Activated gamma-delta T cell treated with anti-CD3 and anti-CD28 coated beads, Interleukin-2, amount 50 U/mL, for 16 hours (primary cell): ENCODE results near the gene MED13L.

Experiments
- DNase-seq: peaks from one replicate; pipeline ENCODE4 v3.0.0-alpha.2; 2020; ENCODE audit warnings: low read depth

The MED13L gene

GRCh38 chr12:116276652-116277466, 634 bp downstream of the MED13L start:
- DNase-seq, result peak; percentile 42

- DNase-seq, result no peak
Measured at GRCh38 chr12:116274551-116275375, 2.7 kb downstream of the MED13L start.

- no peak for DNase-seq
Measured at GRCh38 chr12:116273813-116274550, 3.5 kb downstream of the MED13L start.

GRCh38 chr12:116267948-116268347, 9.5 kb downstream of the MED13L start:
- no peak for DNase-seq

- DNase-seq, result no peak
Measured at GRCh38 chr12:116266631-116267349, 10.7 kb downstream of the MED13L start.

GRCh38 chr12:116266168-116266601, 11.3 kb downstream of the MED13L start:
- no peak for DNase-seq

- no peak for DNase-seq
Measured at GRCh38 chr12:116265351-116266147, 11.9 kb downstream of the MED13L start.

- no peak for DNase-seq
Measured at GRCh38 chr12:116264525-116265070, 12.9 kb downstream of the MED13L start.

GRCh38 chr12:116263844-116264243, 13.6 kb downstream of the MED13L start:
- no peak for DNase-seq

- no peak for DNase-seq
Measured at GRCh38 chr12:116263431-116263830, 14.1 kb downstream of the MED13L start.

GRCh38 chr12:116262741-116263140, 14.8 kb downstream of the MED13L start:
- DNase-seq, result no peak

- no peak for DNase-seq
Measured at GRCh38 chr12:116261525-116262100, 15.9 kb downstream of the MED13L start.

GRCh38 chr12:116259800-116260577, 17.5 kb downstream of the MED13L start:
- no peak for DNase-seq

GRCh38 chr12:116257826-116258225, 19.7 kb downstream of the MED13L start:
- DNase-seq, result no peak

GRCh38 chr12:116257215-116257614, 20.3 kb downstream of the MED13L start:
- DNase-seq, result no peak

GRCh38 chr12:116249938-116250337, 27.6 kb downstream of the MED13L start:
- no peak for DNase-seq

GRCh38 chr12:116248930-116249329, 28.6 kb downstream of the MED13L start:
- no peak for DNase-seq

- no peak for DNase-seq
Measured at GRCh38 chr12:116248433-116248832, 29.1 kb downstream of the MED13L start.

GRCh38 chr12:116247377-116247776, 30.1 kb downstream of the MED13L start:
- DNase-seq, result no peak
